ENCODE data around the gene SULT4A1. TPM values are rescaled to one million over a fixed set of nuclear protein-coding genes. Genes with fewer than 3 reads are reported as not detected.

Gene SULT4A1
- total and polyA plus RNA-seq, 9 of the 15 experiments (the other 6 are each of a cell fraction or from before 2014, with no cell fraction given) = 0.03 to 0.20 (median 0.09) TPM; not detected in 3

GRCh38 chr22:43812149-43812842 is 50.0 kb downstream of the SULT4A1 start, which contains the start of gene EFCAB6 (continued):
- TF ChIP-seq GTF3C2 (IDR thresholded peaks at IDR 0.05; ENCODE audit: borderline replicate concordance, extremely low read depth, insufficient read length) (no peak), RBM39 (optimal IDR thresholded peaks at IDR 0.05; ENCODE audit: low read depth, low read length) (no peak), BCL6 (CRISPR knock-in tag; IDR thresholded peaks at IDR 0.05) (no peak), MTA3 (IDR thresholded peaks at IDR 0.05; ENCODE audit: borderline replicate concordance) (no peak), MBD2 (IDR thresholded peaks at IDR 0.05; ENCODE audit: borderline replicate concordance, low read depth) (peak; percentile 76), FOS (IDR thresholded peaks at IDR 0.05; ENCODE audit: extremely low read depth, insufficient read length) (peak; percentile 76), RBM17 (IDR thresholded peaks at IDR 0.05; ENCODE audit: borderline replicate concordance, low read depth, low read length) (no peak), ETS1 (conservative IDR thresholded peaks at IDR 0.05; ENCODE audit: control insufficient read depth, low read depth, low read length) (no peak), POLR2G (IDR thresholded peaks at IDR 0.05; ENCODE audit: low read depth, low read length) (0 out of 2 replicates have a peak, but pooled peaks have one; percentile 33), NR2C1 (IDR thresholded peaks at IDR 0.05) (peak; percentile 89), NR2C1 (tag; IDR thresholded peaks at IDR 0.05) (peak; percentile 82), EHMT2 (IDR thresholded peaks at IDR 0.05) (peak; percentile 56; the same call in 1 of the 2 replicates), LCOR (CRISPR knock-in tag; IDR thresholded peaks at IDR 0.05) (no peak), L3MBTL2 (IDR thresholded peaks at IDR 0.05) (peak; percentile 91), SPI1 (IDR thresholded peaks at IDR 0.05; ENCODE audit: borderline replicate concordance, low read depth, low read length) (no peak), E2F6 (IDR thresholded peaks at IDR 0.05; ENCODE audit: borderline replicate concordance in 1 of 2, extremely low read depth in 1 of 2, insufficient read depth in 1 of 2, insufficient read length in 1 of 2, low read depth in 1 of 2, low read length in 1 of 2, poor library complexity in 1 of 2, severe bottlenecking in 1 of 2) (peak; percentile 59 to 93), GABPA (tag; conservative IDR thresholded peaks at IDR 0.05; ENCODE audit: low read depth) (peak; percentile 87), ATF1 (CRISPR knock-in tag; IDR thresholded peaks at IDR 0.05) (no peak), ATF1 (tag; IDR thresholded peaks at IDR 0.05) (0 out of 2 replicates have a peak, but pooled peaks have one; percentile 26), RFX1 (IDR thresholded peaks at IDR 0.05) (peak; percentile 88)
